ENCODE results near the gene DNMBP.
"Not testable (repeated sequence)": the region's sequence is repeated elsewhere in the genome, so short reads cannot be mapped to it uniquely, and the experiment has no call there.

Gene DNMBP

GRCh38 chr10:99914236-99914635 is 95.5 kb downstream of the DNMBP start:
- H3K4me1 Mint-ChIP-seq: peaks cover 2% of the 10 kb centered on the region
- no peak for DNase-seq (ENCODE audit: low spot score in 2 of 2)
- H3K4me3 Mint-ChIP-seq: no peak overlapping the region
- no peak overlapping the region for H3K27ac Mint-ChIP-seq
- H3K36me3 Mint-ChIP-seq: peaks cover 3% of the 10 kb centered on the region
- no peaks in the 10 kb centered on the region for H3K9me3 Mint-ChIP-seq
- no peaks in the 10 kb centered on the region for H3K27me3 Mint-ChIP-seq
- no peak for ATAC-seq (ENCODE audit: low read depth)

GRCh38 chr10:99913831-99914235 is 95.9 kb downstream of the DNMBP start:
- H3K4me1 Mint-ChIP-seq: peaks cover 2% of the 10 kb centered on the region
- DNase-seq (ENCODE audit: low spot score in 2 of 2) (no peak), ATAC-seq (ENCODE audit: low read depth) (no peak)
- no peaks in the 10 kb centered on the region for H3K9me3 Mint-ChIP-seq
- H3K27me3 Mint-ChIP-seq: no peaks in the 10 kb centered on the region
- no peak overlapping the region for H3K4me3 Mint-ChIP-seq
- H3K27ac Mint-ChIP-seq: no peak overlapping the region
- peaks cover 4% of the 10 kb centered on the region for H3K36me3 Mint-ChIP-seq

GRCh38 chr10:99912041-99912440 is 97.7 kb downstream of the DNMBP start:
- H3K9me3 Mint-ChIP-seq: no peaks in the 10 kb centered on the region
- H3K4me1 Mint-ChIP-seq: no peaks in the 10 kb centered on the region
- no peak for DNase-seq (ENCODE audit: low spot score in 2 of 2)
- no peaks in the 10 kb centered on the region for H3K27me3 Mint-ChIP-seq
- H3K27ac Mint-ChIP-seq: no peak overlapping the region
- peaks cover 15% of the 10 kb centered on the region for H3K36me3 Mint-ChIP-seq
- no peak overlapping the region for H3K4me3 Mint-ChIP-seq
- ATAC-seq (ENCODE audit: low read depth): no peak

- Mint-ChIP-seq H3K27me3 (no peaks in the 10 kb centered on the region), H3K4me3 (no peak overlapping the region), H3K36me3 (peaks cover 24% of the 10 kb centered on the region), H3K9me3 (no peaks in the 10 kb centered on the region), H3K27ac (no peak overlapping the region), H3K4me1 (no peaks in the 10 kb centered on the region)
- ATAC-seq (ENCODE audit: low read depth) (no peak), DNase-seq (ENCODE audit: low spot score in 2 of 2) (no peak)
These were observed 101.2 kb downstream of the DNMBP start for GRCh38 chr10:99908512-99908911.

- Mint-ChIP-seq H3K27ac (no peak overlapping the region), H3K4me1 (no peaks in the 10 kb centered on the region), H3K36me3 (peaks cover 28% of the 10 kb centered on the region), H3K4me3 (no peak overlapping the region), H3K27me3 (no peaks in the 10 kb centered on the region), H3K9me3 (no peaks in the 10 kb centered on the region)
- DNase-seq (ENCODE audit: low spot score in 2 of 2): no peak
- no peak for ATAC-seq (ENCODE audit: low read depth)
These were observed 103.3 kb downstream of the DNMBP start for GRCh38 chr10:99906470-99906869.

- Mint-ChIP-seq H3K4me1 (no peaks in the 10 kb centered on the region), H3K27ac (no peak overlapping the region), H3K9me3 (no peaks in the 10 kb centered on the region), H3K36me3 (peaks cover 29% of the 10 kb centered on the region), H3K27me3 (no peaks in the 10 kb centered on the region), H3K4me3 (no peak overlapping the region)
- ATAC-seq (ENCODE audit: low read depth) (no peak), DNase-seq (ENCODE audit: low spot score in 2 of 2) (no peak)
These were observed 103.8 kb downstream of the DNMBP start for GRCh38 chr10:99905971-99906370.

- peaks cover 38% of the 10 kb centered on the region for H3K36me3 Mint-ChIP-seq
- no peaks in the 10 kb centered on the region for H3K27me3 Mint-ChIP-seq
- DNase-seq (ENCODE audit: low spot score in 2 of 2) (no peak), ATAC-seq (ENCODE audit: low read depth) (no peak)
- peaks cover 2% of the 10 kb centered on the region for H3K4me1 Mint-ChIP-seq
- H3K4me3 Mint-ChIP-seq: no peak overlapping the region
- no peak overlapping the region for H3K27ac Mint-ChIP-seq
- no peaks in the 10 kb centered on the region for H3K9me3 Mint-ChIP-seq
These were observed 113.9 kb downstream of the DNMBP start for GRCh38 chr10:99895867-99896266.

GRCh38 chr10:99895066-99895465 is 114.7 kb downstream of the DNMBP start:
- not testable (repeated sequence) for H3K27me3 Mint-ChIP-seq; ATAC-seq (ENCODE audit: low read depth); H3K27ac Mint-ChIP-seq; H3K4me1 Mint-ChIP-seq; DNase-seq (ENCODE audit: low spot score in 2 of 2); H3K4me3 Mint-ChIP-seq; H3K9me3 Mint-ChIP-seq
- peaks cover 39% of the 10 kb centered on the region for H3K36me3 Mint-ChIP-seq

GRCh38 chr10:99894613-99895012 is 115.1 kb downstream of the DNMBP start:
- DNase-seq (ENCODE audit: low spot score in 2 of 2) (no peak), ATAC-seq (ENCODE audit: low read depth) (no peak)
- no peaks in the 10 kb centered on the region for H3K27me3 Mint-ChIP-seq
- no peaks in the 10 kb centered on the region for H3K9me3 Mint-ChIP-seq
- H3K4me3 Mint-ChIP-seq: no peak overlapping the region
- peaks cover 41% of the 10 kb centered on the region for H3K36me3 Mint-ChIP-seq
- no peak overlapping the region for H3K27ac Mint-ChIP-seq
- H3K4me1 Mint-ChIP-seq: peaks cover 2% of the 10 kb centered on the region

- H3K36me3 Mint-ChIP-seq: peaks cover 35% of the 10 kb centered on the region
- H3K27me3 Mint-ChIP-seq: no peaks in the 10 kb centered on the region
- no peaks in the 10 kb centered on the region for H3K9me3 Mint-ChIP-seq
- no peak overlapping the region for H3K4me3 Mint-ChIP-seq
- no peak overlapping the region for H3K27ac Mint-ChIP-seq
- no peaks in the 10 kb centered on the region for H3K4me1 Mint-ChIP-seq
- DNase-seq (ENCODE audit: low spot score in 2 of 2) (no peak), ATAC-seq (ENCODE audit: low read depth) (no peak)
These were observed 121.1 kb downstream of the DNMBP start for GRCh38 chr10:99888622-99889021.

- no peak overlapping the region for H3K4me3 Mint-ChIP-seq
- DNase-seq (ENCODE audit: low spot score in 2 of 2) (no peak), ATAC-seq (ENCODE audit: low read depth) (no peak)
- no peak overlapping the region for H3K27ac Mint-ChIP-seq
- no peaks in the 10 kb centered on the region for H3K9me3 Mint-ChIP-seq
- no peaks in the 10 kb centered on the region for H3K27me3 Mint-ChIP-seq
- H3K36me3 Mint-ChIP-seq: peaks cover 53% of the 10 kb centered on the region
- no peaks in the 10 kb centered on the region for H3K4me1 Mint-ChIP-seq
These were observed 126.2 kb downstream of the DNMBP start for GRCh38 chr10:99883523-99883922.

- Mint-ChIP-seq H3K27ac (no peak overlapping the region), H3K4me3 (no peak overlapping the region), H3K27me3 (no peaks in the 10 kb centered on the region), H3K9me3 (no peaks in the 10 kb centered on the region), H3K36me3 (peaks cover 53% of the 10 kb centered on the region), H3K4me1 (no peaks in the 10 kb centered on the region)
- DNase-seq (ENCODE audit: low spot score in 2 of 2) (no peak), ATAC-seq (ENCODE audit: low read depth) (no peak)
These were observed 128.4 kb downstream of the DNMBP start for GRCh38 chr10:99881371-99881770.

GRCh38 chr10:99880080-99880835 is 129.5 kb downstream of the DNMBP start:
- Mint-ChIP-seq H3K9me3 (no peaks in the 10 kb centered on the region), H3K36me3 (peaks cover 59% of the 10 kb centered on the region), H3K4me1 (no peaks in the 10 kb centered on the region), H3K4me3 (no peak overlapping the region), H3K27ac (no peak overlapping the region), H3K27me3 (no peaks in the 10 kb centered on the region)
- no peak for ATAC-seq (ENCODE audit: low read depth)
- DNase-seq (ENCODE audit: low spot score in 2 of 2): no peak

GRCh38 chr10:99875473-99875872 is 134.3 kb downstream of the DNMBP start:
- H3K4me1 Mint-ChIP-seq: no peaks in the 10 kb centered on the region
- DNase-seq (ENCODE audit: low spot score in 2 of 2) (no peak), ATAC-seq (ENCODE audit: low read depth) (no peak)
- H3K4me3 Mint-ChIP-seq: no peak overlapping the region
- peaks cover 3% of the 10 kb centered on the region for H3K27me3 Mint-ChIP-seq
- H3K36me3 Mint-ChIP-seq: peaks cover 48% of the 10 kb centered on the region
- no peaks in the 10 kb centered on the region for H3K9me3 Mint-ChIP-seq
- H3K27ac Mint-ChIP-seq: no peak overlapping the region

Measured in memory B cell (primary cell).